HepG2 (cell line): Measurements from ENCODE around the gene FOSL2. TPM values are rescaled to one million over a fixed set of nuclear protein-coding genes. Genes with fewer than 3 reads are reported as not detected.

ENCODE experiments used
- ARNT2 ChIP-seq: sonication (generic); formaldehyde crosslinking; IDR thresholded peaks from 2 replicates; pipeline ENCODE4 v1.8.0; 2022; ENCODE audit warnings: mild to moderate bottlenecking, low read depth, missing genetic modification reagents, moderate library complexity
- CREB1 ChIP-seq, 2 experiments: fragments of 450-650 bp in 1 of 2; IDR thresholded peaks; 2 replicates each; pipeline ENCODE4 v1.6.1; 2016 to 2017; ENCODE audit warnings: control low read depth in 1 of 2, mild to moderate bottlenecking in 1 of 2, missing compliant biosample characterization in 1 of 2, missing genetic modification characterization in 1 of 2
- DMAP1 ChIP-seq: IDR thresholded peaks from 2 replicates; pipeline ENCODE4 v1.6.1; 2016
- GFI1 ChIP-seq: sonication (generic); formaldehyde crosslinking; IDR thresholded peaks from 2 replicates; pipeline ENCODE4 v1.5.0; 2020; ENCODE audit warnings: missing genetic modification reagents, mild to moderate bottlenecking, borderline replicate concordance
- NCOA1 ChIP-seq: sonication (generic); formaldehyde crosslinking; IDR thresholded peaks from 2 replicates; pipeline ENCODE4 v1.9.0; 2021; ENCODE audit warnings: missing genetic modification reagents
- NONO ChIP-seq, 2 experiments: fragments of 450-650 bp in 1 of 2; sonication (generic) in 1 of 2; formaldehyde crosslinking in 1 of 2; IDR thresholded peaks in 1 of 2; conservative IDR thresholded peaks in 1 of 2; 2 replicates each; pipeline versions ENCODE4 v1.6.1 to v1.8.0; 2017 to 2022; ENCODE audit warnings: mild to moderate bottlenecking in 1 of 2, missing genetic modification reagents in 1 of 2, moderate library complexity in 1 of 2
- TGIF2 ChIP-seq: IDR thresholded peaks from 2 replicates; pipeline ENCODE4 v1.6.1; 2016; ENCODE audit warnings: control low read depth, missing compliant biosample characterization
- YEATS2 ChIP-seq: sonication (generic); formaldehyde crosslinking; IDR thresholded peaks from 2 replicates; pipeline ENCODE4 v1.4.0; 2020; ENCODE audit warnings: missing genetic modification reagents, borderline replicate concordance
- ZNF543 ChIP-seq: sonication (generic); formaldehyde crosslinking; IDR thresholded peaks from 2 replicates; pipeline ENCODE4 v1.4.0; 2020; ENCODE audit warnings: mild to moderate bottlenecking, missing genetic modification reagents
- ZNF775 ChIP-seq: sonication (generic); formaldehyde crosslinking; IDR thresholded peaks from 2 replicates; pipeline ENCODE4 v1.4.0; 2020; ENCODE audit warnings: missing genetic modification reagents, mild to moderate bottlenecking, moderate library complexity, borderline replicate concordance
- polyA plus RNA-seq, 8 experiments: library from polyadenylated mRNA; depleted of rRNA in 3 of 8; stranded (reverse) in 7 of 8; unstranded in 1 of 8; fragments of >200 nt; fragmentation: Illumina TruSeq in 4 of 8; extraction: Trizol in 4 of 8; gene quantifications; 2 replicates each; pipeline versions ENCODE4 v1.2.1 to v1.2.3, GENCODE V29; 2011 to 2016; ENCODE audit warnings: low read depth in 4 of 8, missing spikeins in 1 of 8, mixed read lengths in 1 of 8; ENCODE audit not compliant: insufficient read depth in 1 of 8
- total RNA-seq, 5 experiments: library from RNA; depleted of rRNA; stranded (reverse); fragments of >200 nt; fragmentation: Illumina TruSeq; extraction: Trizol; gene quantifications; 2 replicates each; pipeline ENCODE4 v1.2.3, GENCODE V29; 2016; ENCODE audit warnings: low read depth in 1 of 5
- TF ChIP-seq, protein P1 (sequence below): sonication (generic); formaldehyde crosslinking; IDR thresholded peaks from 2 replicates; pipeline ENCODE4 v1.8.0; 2022; ENCODE audit warnings: mild to moderate bottlenecking, missing genetic modification reagents, borderline replicate concordance
- TF ChIP-seq, protein P2 (sequence below): sonication (generic); formaldehyde crosslinking; conservative IDR thresholded peaks from 2 replicates; pipeline ENCODE4 v1.4.0; 2020; ENCODE audit warnings: mild to moderate bottlenecking, missing genetic modification reagents, moderate library complexity
- TF ChIP-seq, protein P3 (sequence below): fragments of 450-650 bp; IDR thresholded peaks from 2 replicates; pipeline ENCODE4 v1.6.1; 2016
- TF ChIP-seq, protein P4 (sequence below): sonication (generic); formaldehyde crosslinking; IDR thresholded peaks from 2 replicates; pipeline ENCODE4 v1.8.1; 2023; ENCODE audit warnings: mild to moderate bottlenecking, moderate library complexity, missing genetic modification reagents
- TF ChIP-seq, protein P5 (sequence below), 2 experiments: IDR thresholded peaks; 2 replicates each; pipeline ENCODE4 v1.6.1; 2011 to 2012; ENCODE audit warnings: low read length in 2 of 2, borderline replicate concordance in 1 of 2, low read depth in 1 of 2, mild to moderate bottlenecking in 1 of 2, moderate library complexity in 1 of 2

The FOSL2 gene
- total and polyA plus RNA-seq, 2 of the 13 experiments (the other 11 are each of a cell fraction or from before 2014, with no cell fraction given): 3.4 to 18.1 TPM

DNA sequence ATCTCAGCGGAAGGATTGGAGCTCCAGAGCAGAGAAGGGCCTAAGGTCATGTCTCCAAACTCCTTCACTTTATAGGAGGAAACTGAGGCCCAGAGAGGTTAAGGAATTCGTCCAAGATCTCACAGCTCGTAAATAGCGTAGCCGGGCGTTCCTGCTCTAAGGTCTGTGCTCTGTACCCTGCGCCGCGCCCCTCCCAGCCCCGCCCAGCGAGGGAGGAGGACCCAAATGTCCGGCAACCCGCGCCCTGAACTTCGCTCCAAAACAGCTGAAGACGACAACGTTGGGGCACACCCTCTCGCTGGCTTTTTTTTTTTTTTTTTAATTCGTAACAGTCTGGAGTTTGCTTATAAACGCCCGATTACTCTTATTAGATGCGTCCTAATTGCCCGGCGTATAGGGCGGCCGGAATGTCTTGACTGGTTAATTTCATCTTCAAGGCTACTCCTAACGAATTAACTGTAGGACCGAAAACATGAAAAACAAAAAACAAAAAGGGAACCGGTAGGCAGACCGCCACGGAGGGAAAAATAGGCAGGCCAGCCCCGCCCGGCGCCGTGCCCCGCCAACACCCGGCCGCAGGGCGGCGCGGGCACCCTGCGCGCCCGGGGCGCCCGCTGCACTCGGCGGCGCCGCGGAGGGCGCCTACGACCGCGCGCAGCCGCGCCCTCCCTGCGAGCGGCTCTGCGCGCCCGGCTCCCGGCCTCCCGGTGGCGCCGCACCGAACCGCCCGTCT is 928 bp upstream of the FOSL2 start (continued):
- TF ChIP-seq, protein P1, sequence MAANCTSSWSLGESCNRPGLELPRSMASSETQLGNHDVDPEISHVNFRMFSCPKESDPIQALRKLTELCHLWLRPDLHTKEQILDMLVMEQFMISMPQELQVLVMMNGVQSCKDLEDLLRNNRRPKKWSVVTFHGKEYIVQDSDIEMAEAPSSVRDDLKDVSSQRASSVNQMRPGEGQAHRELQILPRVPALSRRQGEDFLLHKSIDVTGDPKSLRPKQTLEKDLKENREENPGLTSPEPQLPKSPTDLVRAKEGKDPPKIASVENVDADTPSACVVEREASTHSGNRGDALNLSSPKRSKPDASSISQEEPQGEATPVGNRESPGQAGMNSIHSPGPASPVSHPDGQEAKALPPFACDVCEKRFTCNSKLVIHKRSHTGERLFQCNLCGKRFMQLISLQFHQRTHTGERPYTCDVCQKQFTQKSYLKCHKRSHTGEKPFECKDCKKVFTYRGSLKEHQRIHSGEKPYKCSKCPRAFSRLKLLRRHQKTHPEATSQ (CRISPR knock-in tag): no peak
- TF ChIP-seq CREB1 (IDR thresholded peaks at IDR 0.05): no peak
- TF ChIP-seq CREB1 (CRISPR knock-in tag; IDR thresholded peaks at IDR 0.05): no peak
- TF ChIP-seq, protein P2, sequence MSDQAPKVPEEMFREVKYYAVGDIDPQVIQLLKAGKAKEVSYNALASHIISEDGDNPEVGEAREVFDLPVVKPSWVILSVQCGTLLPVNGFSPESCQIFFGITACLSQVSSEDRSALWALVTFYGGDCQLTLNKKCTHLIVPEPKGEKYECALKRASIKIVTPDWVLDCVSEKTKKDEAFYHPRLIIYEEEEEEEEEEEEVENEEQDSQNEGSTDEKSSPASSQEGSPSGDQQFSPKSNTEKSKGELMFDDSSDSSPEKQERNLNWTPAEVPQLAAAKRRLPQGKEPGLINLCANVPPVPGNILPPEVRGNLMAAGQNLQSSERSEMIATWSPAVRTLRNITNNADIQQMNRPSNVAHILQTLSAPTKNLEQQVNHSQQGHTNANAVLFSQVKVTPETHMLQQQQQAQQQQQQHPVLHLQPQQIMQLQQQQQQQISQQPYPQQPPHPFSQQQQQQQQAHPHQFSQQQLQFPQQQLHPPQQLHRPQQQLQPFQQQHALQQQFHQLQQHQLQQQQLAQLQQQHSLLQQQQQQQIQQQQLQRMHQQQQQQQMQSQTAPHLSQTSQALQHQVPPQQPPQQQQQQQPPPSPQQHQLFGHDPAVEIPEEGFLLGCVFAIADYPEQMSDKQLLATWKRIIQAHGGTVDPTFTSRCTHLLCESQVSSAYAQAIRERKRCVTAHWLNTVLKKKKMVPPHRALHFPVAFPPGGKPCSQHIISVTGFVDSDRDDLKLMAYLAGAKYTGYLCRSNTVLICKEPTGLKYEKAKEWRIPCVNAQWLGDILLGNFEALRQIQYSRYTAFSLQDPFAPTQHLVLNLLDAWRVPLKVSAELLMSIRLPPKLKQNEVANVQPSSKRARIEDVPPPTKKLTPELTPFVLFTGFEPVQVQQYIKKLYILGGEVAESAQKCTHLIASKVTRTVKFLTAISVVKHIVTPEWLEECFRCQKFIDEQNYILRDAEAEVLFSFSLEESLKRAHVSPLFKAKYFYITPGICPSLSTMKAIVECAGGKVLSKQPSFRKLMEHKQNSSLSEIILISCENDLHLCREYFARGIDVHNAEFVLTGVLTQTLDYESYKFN (CRISPR knock-in tag): peak; percentile 57; the same call in 1 of the 2 replicates
- TF ChIP-seq NONO (IDR thresholded peaks at IDR 0.05): no peak
- TF ChIP-seq NONO (CRISPR knock-in tag; conservative IDR thresholded peaks at IDR 0.05): no peak
- TF ChIP-seq TGIF2 (CRISPR knock-in tag): peak; percentile 79
- TF ChIP-seq, protein P3, sequence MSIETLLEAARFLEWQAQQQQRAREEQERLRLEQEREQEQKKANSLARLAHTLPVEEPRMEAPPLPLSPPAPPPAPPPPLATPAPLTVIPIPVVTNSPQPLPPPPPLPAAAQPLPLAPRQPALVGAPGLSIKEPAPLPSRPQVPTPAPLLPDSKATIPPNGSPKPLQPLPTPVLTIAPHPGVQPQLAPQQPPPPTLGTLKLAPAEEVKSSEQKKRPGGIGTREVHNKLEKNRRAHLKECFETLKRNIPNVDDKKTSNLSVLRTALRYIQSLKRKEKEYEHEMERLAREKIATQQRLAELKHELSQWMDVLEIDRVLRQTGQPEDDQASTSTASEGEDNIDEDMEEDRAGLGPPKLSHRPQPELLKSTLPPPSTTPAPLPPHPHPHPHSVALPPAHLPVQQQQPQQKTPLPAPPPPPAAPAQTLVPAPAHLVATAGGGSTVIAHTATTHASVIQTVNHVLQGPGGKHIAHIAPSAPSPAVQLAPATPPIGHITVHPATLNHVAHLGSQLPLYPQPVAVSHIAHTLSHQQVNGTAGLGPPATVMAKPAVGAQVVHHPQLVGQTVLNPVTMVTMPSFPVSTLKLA: no peak
- peak; percentile 15; the same call in 1 of the 2 replicates for TF ChIP-seq GFI1 (CRISPR knock-in tag)
- no peak for TF ChIP-seq DMAP1 (CRISPR knock-in tag)
- no peak for TF ChIP-seq ARNT2
- TF ChIP-seq, protein P4, sequence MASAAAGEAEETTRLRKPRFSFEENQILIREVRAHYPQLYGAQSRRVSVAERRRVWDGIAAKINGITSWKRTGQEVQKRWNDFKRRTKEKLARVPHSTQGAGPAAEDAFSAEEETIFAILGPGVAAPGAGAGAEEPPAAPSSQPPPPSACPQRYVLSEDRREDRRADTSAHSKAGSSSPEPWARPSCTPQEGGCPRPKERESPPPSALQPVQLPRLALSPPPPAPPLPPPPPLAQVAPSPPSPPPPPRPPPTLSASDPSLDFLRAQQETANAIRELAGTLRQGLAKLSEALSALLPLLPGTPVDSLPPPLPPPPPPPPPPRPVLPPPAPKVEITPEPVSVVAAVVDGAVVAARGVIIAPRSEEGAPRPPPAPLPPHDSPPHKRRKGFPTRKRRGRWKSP: no peak; the same call in 1 of the 2 replicates
- TF ChIP-seq YEATS2 (CRISPR knock-in tag): no peak
- no peak for TF ChIP-seq ZNF775 (CRISPR knock-in tag)
- TF ChIP-seq, protein P5, sequence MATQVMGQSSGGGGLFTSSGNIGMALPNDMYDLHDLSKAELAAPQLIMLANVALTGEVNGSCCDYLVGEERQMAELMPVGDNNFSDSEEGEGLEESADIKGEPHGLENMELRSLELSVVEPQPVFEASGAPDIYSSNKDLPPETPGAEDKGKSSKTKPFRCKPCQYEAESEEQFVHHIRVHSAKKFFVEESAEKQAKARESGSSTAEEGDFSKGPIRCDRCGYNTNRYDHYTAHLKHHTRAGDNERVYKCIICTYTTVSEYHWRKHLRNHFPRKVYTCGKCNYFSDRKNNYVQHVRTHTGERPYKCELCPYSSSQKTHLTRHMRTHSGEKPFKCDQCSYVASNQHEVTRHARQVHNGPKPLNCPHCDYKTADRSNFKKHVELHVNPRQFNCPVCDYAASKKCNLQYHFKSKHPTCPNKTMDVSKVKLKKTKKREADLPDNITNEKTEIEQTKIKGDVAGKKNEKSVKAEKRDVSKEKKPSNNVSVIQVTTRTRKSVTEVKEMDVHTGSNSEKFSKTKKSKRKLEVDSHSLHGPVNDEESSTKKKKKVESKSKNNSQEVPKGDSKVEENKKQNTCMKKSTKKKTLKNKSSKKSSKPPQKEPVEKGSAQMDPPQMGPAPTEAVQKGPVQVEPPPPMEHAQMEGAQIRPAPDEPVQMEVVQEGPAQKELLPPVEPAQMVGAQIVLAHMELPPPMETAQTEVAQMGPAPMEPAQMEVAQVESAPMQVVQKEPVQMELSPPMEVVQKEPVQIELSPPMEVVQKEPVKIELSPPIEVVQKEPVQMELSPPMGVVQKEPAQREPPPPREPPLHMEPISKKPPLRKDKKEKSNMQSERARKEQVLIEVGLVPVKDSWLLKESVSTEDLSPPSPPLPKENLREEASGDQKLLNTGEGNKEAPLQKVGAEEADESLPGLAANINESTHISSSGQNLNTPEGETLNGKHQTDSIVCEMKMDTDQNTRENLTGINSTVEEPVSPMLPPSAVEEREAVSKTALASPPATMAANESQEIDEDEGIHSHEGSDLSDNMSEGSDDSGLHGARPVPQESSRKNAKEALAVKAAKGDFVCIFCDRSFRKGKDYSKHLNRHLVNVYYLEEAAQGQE (IDR thresholded peaks at IDR 0.05; ENCODE audit: borderline replicate concordance in 1 of 2, low read depth in 1 of 2, low read length in 2 of 2): 0 out of 4 replicates have a peak, but pooled peaks of 1 of the 2 experiments have one; percentile 9
- 0 out of 2 replicates have a peak, but pooled peaks have one; percentile 17 for TF ChIP-seq ZNF543 (CRISPR knock-in tag)
- TF ChIP-seq NCOA1 (CRISPR knock-in tag): 0 out of 2 replicates have a peak, but pooled peaks have one; percentile 60
